HAP-1 (cell line): ENCODE data around the gene LCN6.
"Not testable (repeated sequence)": the region's sequence is repeated elsewhere in the genome, so short reads cannot be mapped to it uniquely, and the experiment has no call there.

Experiments
- DNase-seq, 2 experiments: peaks; one replicate each; pipeline ENCODE4 v3.0.0-alpha.2; 2016 to 2020; ENCODE audit warnings: low spot score in 2 of 2
- H3K27me3 ChIP-seq: fragments of 250-450 bp; sonication (Bioruptor Pico); 2 replicates; pipeline ENCODE4 v1.5.1; 2020; ENCODE audit warnings: low read depth, mild to moderate bottlenecking, moderate library complexity
- H3K36me3 ChIP-seq: fragments of 250-450 bp; sonication (Bioruptor Pico); replicated peaks from 2 replicates; pipeline ENCODE4 v1.5.1; 2020; ENCODE audit warnings: mild to moderate bottlenecking
- H3K4me1 ChIP-seq: fragments of 250-450 bp; sonication (Bioruptor Pico); 2 replicates; pipeline ENCODE4 v1.5.1; 2020; ENCODE audit warnings: mild to moderate bottlenecking
- H3K4me3 ChIP-seq: fragments of 250-450 bp; sonication (Bioruptor Pico); 2 replicates; pipeline ENCODE4 v1.5.1; 2020; ENCODE audit warnings: mild to moderate bottlenecking, moderate library complexity
- H3K9me3 ChIP-seq: fragments of 250-450 bp; sonication (Bioruptor Pico); 2 replicates; pipeline ENCODE4 v1.5.1; 2020; ENCODE audit warnings: mild to moderate bottlenecking, moderate library complexity
- in situ Hi-C: fragments of 300-500 bp; cut with MboI; formaldehyde crosslinking; loops from 3 replicates; pipeline ENCODE4 v1.14.3; 2020; ENCODE audit warnings: low sequenced_read_pairs, inconsistent platforms, mixed read lengths

LCN6 gene, protein sequence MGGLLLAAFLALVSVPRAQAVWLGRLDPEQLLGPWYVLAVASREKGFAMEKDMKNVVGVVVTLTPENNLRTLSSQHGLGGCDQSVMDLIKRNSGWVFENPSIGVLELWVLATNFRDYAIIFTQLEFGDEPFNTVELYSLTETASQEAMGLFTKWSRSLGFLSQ

GRCh38 chr9:136748201-136748600 lies at the start of gene LCN6:
Gene LCN6 (minus strand): TSS chr9:136748525. CDS start chr9:136748483, 42 bp downstream.
- Histone ChIP-seq H3K9me3 (peaks cover 11% of the 10 kb centered on the region), H3K27me3 (peaks cover under 1% of the 10 kb centered on the region; the same call in 1 of the 2 replicates), H3K4me1 (no peaks in the 10 kb centered on the region), H3K36me3 (no peaks in the 10 kb centered on the region), H3K4me3 (no peak within 1 kb of the TSS)
- no peak for DNase-seq
- in situ Hi-C loops, result no loop called here

GRCh38 chr9:136796775-136797347 lies 48.5 kb upstream of the LCN6 start:
- peaks cover 14% of the 10 kb centered on the region for H3K4me1 ChIP-seq
- not testable (repeated sequence) for H3K27me3 ChIP-seq, H3K36me3 ChIP-seq, H3K9me3 ChIP-seq, DNase-seq, H3K4me3 ChIP-seq
- in situ Hi-C loops, result loop anchor here (25.0 kb wide), 1 partner anchor 440 kb away; the partner anchor contains the start of genes CYSRT1, RNF224, SLC34A3 and TUBB4B

DNA sequence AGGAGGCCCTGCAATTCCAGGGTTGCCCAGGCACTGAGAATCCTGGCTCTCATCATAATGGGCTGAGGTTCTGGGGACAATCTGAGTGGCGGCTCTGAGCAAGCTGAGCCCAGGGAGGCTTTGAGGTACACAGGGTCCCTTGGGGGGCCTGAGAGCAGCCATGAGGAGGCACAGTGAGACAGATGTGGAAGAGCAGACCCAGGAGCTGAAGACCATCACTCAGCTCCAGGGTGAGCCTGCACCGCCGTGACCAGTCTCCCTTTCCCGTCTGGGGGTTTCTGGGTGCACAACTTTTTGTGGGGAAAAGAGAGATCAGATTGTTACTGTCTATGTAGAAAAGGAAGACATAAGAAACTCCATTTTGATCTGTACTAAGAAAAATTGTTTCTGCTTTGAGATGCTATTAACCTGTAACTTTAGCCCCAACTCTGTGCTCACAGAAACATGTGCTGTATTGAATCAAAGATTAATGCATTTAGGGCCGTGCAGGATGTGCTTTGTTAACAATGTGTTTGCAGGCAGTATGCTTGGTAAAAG lies 48.0 kb upstream of the LCN6 start, which contains the start of gene CCDC183:
CCDC183 (plus strand) TSS at position 101 of the 537 bp plus-strand sequence; CDS start at position 161, 60 bp downstream.
- H3K36me3 ChIP-seq, result no peaks in the 10 kb centered on the region
- in situ Hi-C loops, result loop anchor here (25.0 kb wide), 1 partner anchor 441 kb away; the partner anchor contains the start of genes CYSRT1, RNF224, SLC34A3 and TUBB4B
- DNase-seq, result no peak
- peaks cover 12% of the 10 kb centered on the region for H3K4me1 ChIP-seq
- no peaks in the 10 kb centered on the region for H3K9me3 ChIP-seq
- no peak within 1 kb of the TSS for H3K4me3 ChIP-seq
- H3K27me3 ChIP-seq, result no peaks in the 10 kb centered on the region

GRCh38 chr9:136795000-136795348 lies 46.6 kb upstream of the LCN6 start:
- Histone ChIP-seq H3K4me3 (no peak overlapping the region), H3K9me3 (no peaks in the 10 kb centered on the region), H3K4me1 (peaks cover 8% of the 10 kb centered on the region), H3K36me3 (no peaks in the 10 kb centered on the region), H3K27me3 (no peaks in the 10 kb centered on the region)
- DNase-seq, result no peak
- in situ Hi-C loops, result loop anchor here (25.0 kb wide), 1 partner anchor 442 kb away; the partner anchor contains the start of genes CYSRT1, RNF224, SLC34A3 and TUBB4B

DNA sequence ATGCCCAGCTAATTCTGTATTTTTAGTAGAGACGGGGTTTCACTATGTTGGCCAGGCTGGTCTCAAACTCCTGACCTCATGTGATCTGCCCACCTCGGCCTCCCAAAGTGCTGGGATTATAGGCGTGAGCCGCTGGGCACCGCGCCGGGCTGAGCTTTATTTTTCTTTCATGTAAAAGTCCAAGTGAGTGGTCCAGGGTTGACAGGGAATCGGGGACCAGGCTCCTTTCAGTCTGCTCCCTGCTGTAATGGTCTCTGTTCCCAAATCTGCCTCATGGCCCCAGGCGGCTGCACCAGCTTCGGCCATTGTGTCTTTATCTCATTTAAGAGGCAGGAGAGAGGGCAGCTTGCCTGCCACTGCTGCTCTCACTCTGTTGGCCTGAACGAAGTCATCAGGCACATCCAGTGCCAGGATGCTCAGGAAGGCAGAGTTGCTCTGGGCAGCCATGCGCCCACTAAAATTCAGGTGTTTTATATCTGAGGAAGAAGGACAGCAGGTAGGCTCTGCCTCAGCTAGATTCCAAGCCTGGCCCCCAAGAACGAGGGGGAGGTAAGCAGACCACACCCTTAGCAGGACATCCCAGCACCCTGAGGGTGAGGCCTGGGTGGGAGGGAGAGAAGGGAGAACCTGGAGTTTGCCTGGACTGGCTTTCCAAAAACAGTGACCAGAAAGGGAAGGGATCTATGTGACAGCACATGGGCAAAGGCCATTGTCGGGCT lies 46.1 kb upstream of the LCN6 start:
- Histone ChIP-seq H3K9me3 (no peaks in the 10 kb centered on the region), H3K4me3 (no peak overlapping the region), H3K36me3 (no peaks in the 10 kb centered on the region), H3K27me3 (no peaks in the 10 kb centered on the region), H3K4me1 (peaks cover 4% of the 10 kb centered on the region)
- DNase-seq, result no peak
- in situ Hi-C loops, result loop anchor here (25.0 kb wide), 1 partner anchor 443 kb away; the partner anchor contains the start of genes CYSRT1, RNF224, SLC34A3 and TUBB4B

DNA sequence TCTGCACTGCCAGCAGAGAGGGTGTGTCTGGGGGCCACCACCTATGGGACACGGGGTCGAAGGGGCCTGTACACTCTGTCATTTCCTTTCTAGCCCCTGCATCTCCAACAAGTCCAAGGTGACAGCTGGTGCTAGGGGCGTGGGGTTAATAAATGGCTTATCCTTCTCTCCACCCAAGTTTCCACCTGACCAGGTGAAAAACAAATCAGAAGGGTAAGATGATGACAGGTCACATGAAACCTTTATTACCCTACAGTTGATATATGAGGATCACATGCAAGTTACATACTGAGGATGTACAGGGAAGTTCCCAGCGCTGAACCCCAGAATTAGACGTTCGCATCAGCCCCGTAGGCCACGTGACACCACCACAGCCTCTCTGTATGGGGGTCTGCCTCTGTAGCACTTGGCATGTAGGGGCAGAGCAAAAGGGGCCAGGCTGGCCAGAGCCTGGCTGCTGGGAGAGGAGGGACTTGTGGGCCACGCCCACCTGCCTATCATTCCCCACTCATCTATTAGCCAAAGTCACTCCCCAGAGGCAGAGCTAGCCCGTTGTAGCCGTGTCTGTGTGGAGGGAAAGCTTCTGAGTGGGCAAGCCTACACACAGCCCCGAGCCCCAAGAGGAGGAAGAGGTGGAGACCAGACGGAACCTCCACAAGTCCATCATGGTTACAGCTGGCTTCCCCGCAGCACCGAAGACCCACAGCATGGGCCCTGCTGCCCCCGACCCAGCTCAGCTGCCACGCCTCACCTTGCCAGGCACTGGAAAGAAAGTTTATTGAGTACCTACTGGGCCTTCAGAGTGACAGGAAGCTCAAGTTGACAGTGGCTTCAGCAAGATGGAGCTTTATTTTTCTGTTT lies 45.0 kb upstream of the LCN6 start:
- in situ Hi-C loops, result loop anchor here (25.0 kb wide), 1 partner anchor 444 kb away; the partner anchor contains the start of genes CYSRT1, RNF224, SLC34A3 and TUBB4B
- Histone ChIP-seq H3K27me3 (no peaks in the 10 kb centered on the region), H3K36me3 (no peaks in the 10 kb centered on the region), H3K4me1 (peaks cover 4% of the 10 kb centered on the region), H3K9me3 (no peaks in the 10 kb centered on the region), H3K4me3 (no peak overlapping the region)
- peak in 1 of 2 experiments; percentile 43 for DNase-seq

DNA sequence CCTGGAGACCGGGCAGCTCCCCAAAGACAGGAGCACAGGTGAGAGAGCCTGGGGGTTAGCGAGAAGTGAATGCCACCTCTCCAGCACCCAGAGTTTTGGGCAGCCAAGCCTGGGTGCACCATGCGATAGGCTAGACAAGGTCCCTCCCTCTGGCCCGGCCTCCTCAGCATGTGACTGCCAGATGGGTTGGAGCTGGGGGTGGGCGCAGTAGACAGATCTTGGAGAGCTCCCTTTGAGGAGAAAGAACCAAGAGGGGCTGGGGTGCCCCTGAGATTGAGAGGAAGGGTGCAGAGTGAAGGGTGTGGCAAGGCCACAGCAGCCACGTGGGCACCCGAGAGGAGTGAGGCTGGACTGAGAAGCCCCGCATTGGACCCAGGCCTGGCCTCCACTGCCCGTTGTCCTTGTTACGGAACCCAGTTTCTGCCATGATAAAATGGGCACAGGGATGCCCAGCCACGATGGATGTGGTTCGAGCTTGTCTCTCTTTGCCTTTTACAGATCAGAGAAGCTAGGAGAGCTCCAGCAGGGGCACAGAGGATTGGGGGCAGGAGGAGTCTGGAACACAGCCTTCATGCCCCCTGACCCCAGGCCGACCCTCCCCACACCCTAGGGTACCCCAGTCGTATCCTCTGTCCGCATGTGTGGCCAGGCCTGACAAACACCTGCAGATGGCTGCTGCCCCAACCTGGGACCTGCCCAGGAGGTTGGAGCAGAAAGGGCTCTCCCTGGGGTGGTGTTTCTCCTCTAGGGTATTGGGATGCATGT lies 44.2 kb upstream of the LCN6 start:
- in situ Hi-C loops, result loop anchor here (25.0 kb wide), 1 partner anchor 445 kb away; the partner anchor contains the start of genes CYSRT1, RNF224, SLC34A3 and TUBB4B
- Histone ChIP-seq H3K4me3 (peak overlapping the region; percentile 61; the same call in 1 of the 2 replicates), H3K27me3 (no peaks in the 10 kb centered on the region), H3K4me1 (peaks cover 11% of the 10 kb centered on the region), H3K36me3 (no peaks in the 10 kb centered on the region), H3K9me3 (no peaks in the 10 kb centered on the region)
- DNase-seq, result no peak

GRCh38 chr9:136791516-136792276 lies 43.4 kb upstream of the LCN6 start:
- H3K4me3 ChIP-seq, result peak overlapping the region; percentile 61
- no peaks in the 10 kb centered on the region for H3K27me3 ChIP-seq
- no peaks in the 10 kb centered on the region for H3K9me3 ChIP-seq
- peaks cover 12% of the 10 kb centered on the region for H3K4me1 ChIP-seq
- peak in 1 of 2 experiments; percentile 78 for DNase-seq
- no peaks in the 10 kb centered on the region for H3K36me3 ChIP-seq
- in situ Hi-C loops, result loop anchor here (25.0 kb wide), 1 partner anchor 446 kb away; the partner anchor contains the start of genes CYSRT1, RNF224, SLC34A3 and TUBB4B

DNA sequence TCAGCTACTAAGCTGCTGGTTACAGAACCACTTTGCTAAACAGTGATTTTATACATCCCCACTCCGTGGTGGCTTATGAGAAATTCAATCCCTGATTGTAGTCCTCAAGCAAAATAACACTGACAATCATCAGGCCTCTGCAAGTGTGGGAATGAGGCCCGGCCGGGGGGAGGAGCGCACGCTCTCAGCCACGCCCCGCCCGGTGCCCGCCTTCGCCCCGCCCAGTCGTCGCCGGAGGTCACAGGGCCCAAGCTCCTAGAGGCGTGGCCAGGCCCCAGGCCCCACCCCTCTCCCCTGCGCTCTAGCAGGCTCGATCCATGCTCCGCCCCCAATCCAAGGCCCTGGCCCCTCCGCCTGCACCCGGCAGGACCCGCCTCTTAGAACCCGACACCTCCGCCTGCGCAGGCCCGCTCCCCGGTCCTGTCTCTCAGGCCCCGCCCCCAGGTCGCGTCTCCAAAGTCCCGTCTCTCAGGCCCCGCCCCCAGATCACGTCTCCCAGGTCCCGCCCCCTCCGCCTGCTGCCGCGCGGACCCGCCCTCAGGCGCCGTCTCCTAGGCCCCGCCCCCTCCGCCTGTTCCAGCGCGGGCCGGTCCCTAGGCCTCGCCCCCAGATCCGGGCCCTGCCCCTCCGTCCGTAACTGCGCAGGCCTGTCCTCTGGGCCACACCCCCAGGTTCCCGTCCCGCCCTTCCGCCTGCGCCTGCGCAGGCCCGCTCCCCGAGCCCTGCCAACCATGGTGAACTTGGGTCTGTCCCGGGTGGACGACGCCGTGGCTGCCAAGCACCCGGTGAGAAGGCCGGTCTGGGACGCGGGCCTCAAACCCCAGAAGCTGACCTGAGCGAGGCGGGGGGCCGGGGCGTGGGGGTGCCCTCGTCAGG lies 42.6 kb upstream of the LCN6 start, which contains the start of gene TMEM141:
TMEM141 (plus strand) TSS at position 705 of the 876 bp plus-strand sequence; CDS start at position 732, 27 bp downstream.
- H3K4me1 ChIP-seq, result peaks cover 12% of the 10 kb centered on the region
- H3K9me3 ChIP-seq, result no peaks in the 10 kb centered on the region
- no peaks in the 10 kb centered on the region for H3K36me3 ChIP-seq
- in situ Hi-C loops, result loop anchor here (25.0 kb wide), 1 partner anchor 446 kb away; the partner anchor contains the start of genes CYSRT1, RNF224, SLC34A3 and TUBB4B
- DNase-seq, result peak; percentile 99 to 100
- peak within 1 kb of the TSS; percentile 61 for H3K4me3 ChIP-seq
- no peaks in the 10 kb centered on the region for H3K27me3 ChIP-seq

GRCh38 chr9:136789523-136789937 lies 41.2 kb upstream of the LCN6 start:
- no peak overlapping the region for H3K4me3 ChIP-seq
- no peaks in the 10 kb centered on the region for H3K27me3 ChIP-seq
- in situ Hi-C loops, result loop anchor here (10.0 to 25.0 kb wide), 2 partner anchors 245 to 448 kb away; partner anchors contain the start of genes CYSRT1, FUT7, RNF224 and SLC34A3
- DNase-seq, result no peak
- no peaks in the 10 kb centered on the region for H3K36me3 ChIP-seq
- peaks cover 12% of the 10 kb centered on the region for H3K4me1 ChIP-seq
- H3K9me3 ChIP-seq, result no peaks in the 10 kb centered on the region
